SU-DHL-6 (cell line): ENCODE data around the gene LIN28B.
"Not testable (repeated sequence)": the region's sequence is repeated elsewhere in the genome, so short reads cannot be mapped to it uniquely, and the experiment has no call there.

Experiments
- H2AFZ ChIP-seq: fragments of 200-600 bp; sonication (generic); 2 replicates; pipeline ENCODE4 v1.6.1; 2014; ENCODE audit warnings: low read depth, mild to moderate bottlenecking, moderate library complexity, mixed read lengths, antibody characterized with exemption, low read length; ENCODE audit not compliant: severe bottlenecking
- H3F3A ChIP-seq: fragments of 200-600 bp; shearing (Covaris generic); 2 replicates; pipeline ENCODE4 v1.6.0; 2016; ENCODE audit warnings: antibody characterized with exemption, mild to moderate bottlenecking; ENCODE audit not compliant: insufficient read depth
- H3K27ac ChIP-seq: fragments of 200-600 bp; sonication (generic); 2 replicates; pipeline ENCODE4 v1.5.1; 2016; ENCODE audit warnings: low read depth, mild to moderate bottlenecking, low read length, moderate library complexity, mixed read lengths
- H3K27me3 ChIP-seq: fragments of 200-600 bp; sonication (generic), shearing (Covaris generic); 2 replicates; pipeline ENCODE4 v1.6.0; 2014; ENCODE audit warnings: mild to moderate bottlenecking, low read length
- H3K36me3 ChIP-seq: fragments of 200-600 bp; sonication (generic); 2 replicates; pipeline ENCODE4 v1.6.1; 2014; ENCODE audit warnings: mild to moderate bottlenecking, low read length, mixed read lengths
- H3K4me2 ChIP-seq: fragments of 300-600, 200-600 bp; shearing (Covaris generic), sonication (generic); 2 replicates; pipeline ENCODE4 v1.6.0; 2014; ENCODE audit warnings: low read length, low read depth, mild to moderate bottlenecking; ENCODE audit not compliant: poor library complexity, severe bottlenecking
- H3K4me3 ChIP-seq: fragments of 200-600 bp; sonication (generic); 2 replicates; pipeline ENCODE4 v1.5.1; 2014; ENCODE audit warnings: antibody characterized with exemption, low read length, mild to moderate bottlenecking, mixed read lengths; ENCODE audit not compliant: insufficient read depth, poor library complexity, severe bottlenecking
- H3K79me2 ChIP-seq: fragments of 200-600 bp; sonication (generic); 2 replicates; pipeline ENCODE4 v1.6.1; 2014; ENCODE audit warnings: mild to moderate bottlenecking, low read length, moderate library complexity; ENCODE audit not compliant: insufficient read depth
- H3K9ac ChIP-seq: fragments of 200-600 bp; sonication (generic); 2 replicates; pipeline ENCODE4 v1.7.0; 2014; ENCODE audit warnings: mild to moderate bottlenecking, low read length
- H3K9me2 ChIP-seq: fragments of 200-600 bp; sonication (generic); replicated peaks from 2 replicates; pipeline ENCODE4 v1.6.1; 2014; ENCODE audit warnings: low read length; ENCODE audit not compliant: insufficient read depth
- H3K9me3 ChIP-seq: fragments of 200-600 bp; sonication (generic); 2 replicates; pipeline ENCODE4 v1.6.1; 2014; ENCODE audit warnings: low read length, mixed read lengths; ENCODE audit not compliant: insufficient read depth
- H4K20me1 ChIP-seq: fragments of 200-600 bp; sonication (generic); 2 replicates; pipeline ENCODE4 v1.6.1; 2014; ENCODE audit warnings: low read depth, mild to moderate bottlenecking, antibody characterized with exemption, low read length, moderate library complexity, mixed read lengths
- CTCF ChIP-seq: fragments of 200-600 bp; sonication (generic); IDR thresholded peaks from one replicate; pipeline ENCODE4 v1.5.1; 2017; ENCODE audit warnings: antibody characterized with exemption, mild to moderate bottlenecking, low read length, moderate library complexity; ENCODE audit not compliant: insufficient read depth, poor library complexity, severe bottlenecking
- EZH2phosphoT487 ChIP-seq: fragments of 200-600 bp; sonication (generic), shearing (Covaris generic); conservative IDR thresholded peaks from 2 replicates; pipeline ENCODE4 v1.6.1; 2018; ENCODE audit warnings: mild to moderate bottlenecking, antibody characterized with exemption, low read length, moderate library complexity, mixed read lengths

The LIN28B gene

GRCh38 chr6:104973404-104973803 lies 16.5 kb downstream of the LIN28B start:
- TF ChIP-seq EZH2phosphoT487 (no peak), CTCF (no peak)
- H3K27ac ChIP-seq, result no peak overlapping the region
- H3K9me2 ChIP-seq, result no peaks in the 10 kb centered on the region
- H3K4me2 ChIP-seq, result no peak overlapping the region
- H4K20me1 ChIP-seq, result no peaks in the 10 kb centered on the region
- H2AFZ ChIP-seq, result no peak overlapping the region
- no peak overlapping the region for H3K4me3 ChIP-seq
- no peaks in the 10 kb centered on the region for H3K9me3 ChIP-seq
- no peak overlapping the region for H3K9ac ChIP-seq
- no peaks in the 10 kb centered on the region for H3F3A ChIP-seq
- no peaks in the 10 kb centered on the region for H3K27me3 ChIP-seq
- H3K36me3 ChIP-seq, result no peaks in the 10 kb centered on the region
- no peaks in the 10 kb centered on the region for H3K79me2 ChIP-seq

GRCh38 chr6:104983296-104983695 lies 26.4 kb downstream of the LIN28B start:
- no peaks in the 10 kb centered on the region for H3K79me2 ChIP-seq
- H3K27ac ChIP-seq, result no peak overlapping the region
- no peak overlapping the region for H3K4me3 ChIP-seq
- no peak overlapping the region for H2AFZ ChIP-seq
- no peaks in the 10 kb centered on the region for H3F3A ChIP-seq
- H3K9ac ChIP-seq, result no peak overlapping the region
- TF ChIP-seq CTCF (no peak), EZH2phosphoT487 (no peak)
- H3K9me3 ChIP-seq, result no peaks in the 10 kb centered on the region
- H3K4me2 ChIP-seq, result no peak overlapping the region
- no peaks in the 10 kb centered on the region for H3K27me3 ChIP-seq
- H3K9me2 ChIP-seq, result no peaks in the 10 kb centered on the region
- no peaks in the 10 kb centered on the region for H4K20me1 ChIP-seq
- H3K36me3 ChIP-seq, result no peaks in the 10 kb centered on the region

GRCh38 chr6:104983776-104984175 lies 26.9 kb downstream of the LIN28B start:
- H3F3A ChIP-seq, result no peaks in the 10 kb centered on the region
- H2AFZ ChIP-seq, result no peak overlapping the region
- no peaks in the 10 kb centered on the region for H3K9me3 ChIP-seq
- TF ChIP-seq EZH2phosphoT487, result no peak
- TF ChIP-seq CTCF, result no peak
- no peak overlapping the region for H3K27ac ChIP-seq
- no peak overlapping the region for H3K4me2 ChIP-seq
- H3K9ac ChIP-seq, result no peak overlapping the region
- no peaks in the 10 kb centered on the region for H3K9me2 ChIP-seq
- H3K79me2 ChIP-seq, result no peaks in the 10 kb centered on the region
- H3K36me3 ChIP-seq, result no peaks in the 10 kb centered on the region
- H3K27me3 ChIP-seq, result no peaks in the 10 kb centered on the region
- H4K20me1 ChIP-seq, result no peaks in the 10 kb centered on the region
- H3K4me3 ChIP-seq, result no peak overlapping the region

GRCh38 chr6:104984831-104985230 lies 27.9 kb downstream of the LIN28B start:
- Histone ChIP-seq H3K9ac (no peak overlapping the region), H3K79me2 (no peaks in the 10 kb centered on the region), H3K27me3 (no peaks in the 10 kb centered on the region), H2AFZ (no peak overlapping the region), H3K9me3 (no peaks in the 10 kb centered on the region), H3K9me2 (no peaks in the 10 kb centered on the region), H3K27ac (no peak overlapping the region), H3F3A (no peaks in the 10 kb centered on the region), H3K36me3 (no peaks in the 10 kb centered on the region), H3K4me2 (no peak overlapping the region), H4K20me1 (no peaks in the 10 kb centered on the region), H3K4me3 (no peak overlapping the region)
- no peak for TF ChIP-seq CTCF
- TF ChIP-seq EZH2phosphoT487, result no peak

- H2AFZ ChIP-seq, H3K27me3 ChIP-seq, H3K79me2 ChIP-seq, H3K9me2 ChIP-seq, H3K27ac ChIP-seq, H3K4me3 ChIP-seq, H4K20me1 ChIP-seq, H3K9ac ChIP-seq, H3K4me2 ChIP-seq, H3K9me3 ChIP-seq, H3K36me3 ChIP-seq, H3F3A ChIP-seq: not testable (repeated sequence)
Observed at GRCh38 chr6:104985875-104986274, 29.0 kb downstream of the LIN28B start.
